Type B pancreatic cell (in vitro differentiated cells): ENCODE data around the gene FBXL19. TPM values are rescaled to one million over a fixed set of nuclear protein-coding genes. Genes with fewer than 3 reads are reported as not detected.
A peak's percentile ranks its signal among the peaks of the same experiment; 100 is the strongest.

Experiments
- DNase-seq: peaks from one replicate; pipeline ENCODE4 v3.0.0; 2021; ENCODE audit warnings: mixed read lengths; ENCODE audit not compliant: unreplicated experiment; ENCODE audit errors: extremely low spot score
- H3K27ac Mint-ChIP-seq: 2 replicates; pipeline ENCODE4 v1.8.0; 2021; ENCODE audit warnings: mild to moderate bottlenecking, mixed read lengths
- H3K27me3 Mint-ChIP-seq: 2 replicates; pipeline ENCODE4 v1.8.0; 2021; ENCODE audit warnings: mixed read lengths
- H3K36me3 Mint-ChIP-seq: 2 replicates; pipeline ENCODE4 v1.8.0; 2021; ENCODE audit warnings: mixed read lengths
- H3K4me1 Mint-ChIP-seq: one replicate; pipeline ENCODE4 v1.8.0; 2021; ENCODE audit warnings: mixed read lengths; ENCODE audit not compliant: unreplicated experiment
- H3K4me3 Mint-ChIP-seq: 2 replicates; pipeline ENCODE4 v1.8.0; 2021; ENCODE audit warnings: mild to moderate bottlenecking, mixed read lengths
- H3K9me3 Mint-ChIP-seq: 2 replicates; pipeline ENCODE4 v1.8.0; 2021; ENCODE audit warnings: mixed read lengths
- total RNA-seq: library from RNA; stranded (reverse); gene quantifications from 2 replicates; pipeline ENCODE4 v1.2.1, GENCODE V29; 2021; ENCODE audit warnings: low replicate concordance
- TF ChIP-seq, protein P1 (sequence below): fragments of 200-600 bp; sonication (generic); conservative IDR thresholded peaks from 2 replicates; pipeline ENCODE4 v1.5.0; 2021; ENCODE audit warnings: antibody characterized with exemption, mild to moderate bottlenecking

Gene FBXL19
- total RNA-seq, 1 donor from 2014 or later: 46.4 TPM

DNA sequence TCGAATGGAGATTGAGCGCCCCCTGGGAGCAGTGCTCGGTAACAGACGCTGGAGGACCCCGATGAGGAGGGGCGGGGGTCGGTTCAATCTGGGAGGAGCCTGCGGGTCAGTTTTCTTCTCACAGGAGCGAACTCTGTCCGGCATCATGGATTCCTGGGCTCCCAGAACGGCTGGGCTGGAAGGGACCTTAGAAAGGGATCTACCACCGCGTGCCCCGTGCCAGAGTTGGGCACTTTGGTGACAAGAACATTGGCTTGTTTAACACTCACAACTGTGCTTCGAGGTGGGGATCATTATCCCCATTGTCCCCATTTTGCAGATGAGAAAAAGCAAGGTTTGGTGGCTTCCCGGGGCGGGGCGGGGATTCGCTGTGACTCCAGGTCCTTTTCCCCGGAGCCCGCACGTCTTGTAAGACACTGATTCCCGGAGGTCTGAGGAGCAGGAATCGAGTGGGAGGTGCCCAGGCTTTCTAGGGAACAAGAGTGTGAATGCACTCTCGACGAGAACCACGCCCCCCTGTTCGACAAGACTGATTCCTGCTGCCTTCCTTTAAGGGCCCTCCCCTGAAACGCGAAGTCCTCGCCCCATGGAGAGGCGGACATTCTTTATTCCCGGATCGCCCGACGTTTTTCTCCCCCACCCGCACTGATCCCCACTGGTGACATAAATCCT, 1.5 kb upstream of the FBXL19 start:
- Mint-ChIP-seq H3K4me1 (peaks cover 18% of the 10 kb centered on the region), H3K27me3 (no peaks in the 10 kb centered on the region), H3K4me3 (peak overlapping the region; percentile 100), H3K27ac (peak overlapping the region; percentile 100), H3K36me3 (no peaks in the 10 kb centered on the region), H3K9me3 (no peaks in the 10 kb centered on the region)
- TF ChIP-seq, protein P1, sequence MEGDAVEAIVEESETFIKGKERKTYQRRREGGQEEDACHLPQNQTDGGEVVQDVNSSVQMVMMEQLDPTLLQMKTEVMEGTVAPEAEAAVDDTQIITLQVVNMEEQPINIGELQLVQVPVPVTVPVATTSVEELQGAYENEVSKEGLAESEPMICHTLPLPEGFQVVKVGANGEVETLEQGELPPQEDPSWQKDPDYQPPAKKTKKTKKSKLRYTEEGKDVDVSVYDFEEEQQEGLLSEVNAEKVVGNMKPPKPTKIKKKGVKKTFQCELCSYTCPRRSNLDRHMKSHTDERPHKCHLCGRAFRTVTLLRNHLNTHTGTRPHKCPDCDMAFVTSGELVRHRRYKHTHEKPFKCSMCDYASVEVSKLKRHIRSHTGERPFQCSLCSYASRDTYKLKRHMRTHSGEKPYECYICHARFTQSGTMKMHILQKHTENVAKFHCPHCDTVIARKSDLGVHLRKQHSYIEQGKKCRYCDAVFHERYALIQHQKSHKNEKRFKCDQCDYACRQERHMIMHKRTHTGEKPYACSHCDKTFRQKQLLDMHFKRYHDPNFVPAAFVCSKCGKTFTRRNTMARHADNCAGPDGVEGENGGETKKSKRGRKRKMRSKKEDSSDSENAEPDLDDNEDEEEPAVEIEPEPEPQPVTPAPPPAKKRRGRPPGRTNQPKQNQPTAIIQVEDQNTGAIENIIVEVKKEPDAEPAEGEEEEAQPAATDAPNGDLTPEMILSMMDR: peak; percentile 95
- DNase-seq: peak; percentile 98

DNA sequence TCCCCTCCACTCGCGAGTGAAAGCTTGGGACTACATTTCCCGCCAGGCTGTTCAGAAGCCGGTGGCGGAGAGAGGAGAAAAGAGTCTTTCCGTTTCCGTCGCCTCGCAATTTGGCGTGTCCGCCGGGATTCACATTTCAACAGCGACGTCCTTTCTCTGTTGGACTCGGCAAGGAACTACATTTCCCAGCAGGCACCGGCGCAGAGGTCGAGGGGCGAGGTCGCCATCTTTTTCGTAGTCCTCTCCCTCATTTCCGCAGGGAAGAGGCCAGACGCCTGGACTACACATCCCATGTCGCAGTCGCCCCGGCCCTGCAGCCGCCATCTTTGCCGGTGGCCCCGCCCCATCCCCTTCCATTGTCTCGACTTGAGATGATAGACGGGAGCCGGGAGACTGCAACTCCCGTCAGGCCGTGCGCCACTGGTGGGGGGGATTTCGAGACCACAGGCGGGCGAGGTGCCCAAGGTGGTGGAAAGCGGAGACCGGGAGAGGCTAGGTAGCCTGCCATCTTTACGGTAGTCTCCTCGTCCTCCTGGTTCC, 882 bp upstream of the FBXL19 start:
- no peaks in the 10 kb centered on the region for H3K27me3 Mint-ChIP-seq
- peak overlapping the region; percentile 100 for H3K4me3 Mint-ChIP-seq
- peak; percentile 100 for DNase-seq
- H3K36me3 Mint-ChIP-seq: no peaks in the 10 kb centered on the region
- H3K4me1 Mint-ChIP-seq: peaks cover 20% of the 10 kb centered on the region
- no peaks in the 10 kb centered on the region for H3K9me3 Mint-ChIP-seq
- peak overlapping the region; percentile 100 for H3K27ac Mint-ChIP-seq
- TF ChIP-seq, protein P1: no peak

DNA sequence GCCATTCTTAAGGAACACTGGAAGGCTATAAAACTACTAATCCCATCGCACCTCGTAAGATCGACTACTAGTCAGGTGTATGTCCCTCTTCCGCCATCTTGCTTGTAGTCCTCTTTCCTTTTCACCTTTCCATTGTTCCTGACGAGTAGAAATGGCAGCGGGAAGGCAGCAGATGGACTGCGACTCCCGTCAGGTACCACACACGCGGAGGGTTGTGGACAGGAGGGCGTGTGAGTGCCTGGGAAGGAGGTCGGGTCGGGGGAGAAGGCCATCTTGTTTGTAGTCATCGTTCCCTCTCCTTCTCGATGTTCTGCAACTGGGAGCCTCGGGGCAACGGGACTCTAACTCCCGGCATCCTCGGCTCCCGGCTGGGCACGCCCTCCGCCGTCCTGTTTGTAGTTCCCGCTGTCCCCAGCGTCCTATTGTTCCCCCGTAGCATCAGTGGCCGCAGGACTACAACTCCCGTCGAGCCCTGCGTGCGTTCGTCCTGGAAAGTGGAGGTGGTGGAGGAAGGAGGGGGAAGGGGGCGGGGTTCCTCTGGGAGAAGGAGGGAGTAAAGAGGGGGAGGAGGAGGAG, 324 bp upstream of the FBXL19 start:
- Mint-ChIP-seq H3K9me3 (no peaks in the 10 kb centered on the region), H3K36me3 (no peaks in the 10 kb centered on the region), H3K27me3 (no peaks in the 10 kb centered on the region), H3K27ac (peak overlapping the region; percentile 100), H3K4me3 (peak overlapping the region; percentile 100), H3K4me1 (peaks cover 20% of the 10 kb centered on the region)
- DNase-seq: peak; percentile 97
- TF ChIP-seq, protein P1: no peak

DNA sequence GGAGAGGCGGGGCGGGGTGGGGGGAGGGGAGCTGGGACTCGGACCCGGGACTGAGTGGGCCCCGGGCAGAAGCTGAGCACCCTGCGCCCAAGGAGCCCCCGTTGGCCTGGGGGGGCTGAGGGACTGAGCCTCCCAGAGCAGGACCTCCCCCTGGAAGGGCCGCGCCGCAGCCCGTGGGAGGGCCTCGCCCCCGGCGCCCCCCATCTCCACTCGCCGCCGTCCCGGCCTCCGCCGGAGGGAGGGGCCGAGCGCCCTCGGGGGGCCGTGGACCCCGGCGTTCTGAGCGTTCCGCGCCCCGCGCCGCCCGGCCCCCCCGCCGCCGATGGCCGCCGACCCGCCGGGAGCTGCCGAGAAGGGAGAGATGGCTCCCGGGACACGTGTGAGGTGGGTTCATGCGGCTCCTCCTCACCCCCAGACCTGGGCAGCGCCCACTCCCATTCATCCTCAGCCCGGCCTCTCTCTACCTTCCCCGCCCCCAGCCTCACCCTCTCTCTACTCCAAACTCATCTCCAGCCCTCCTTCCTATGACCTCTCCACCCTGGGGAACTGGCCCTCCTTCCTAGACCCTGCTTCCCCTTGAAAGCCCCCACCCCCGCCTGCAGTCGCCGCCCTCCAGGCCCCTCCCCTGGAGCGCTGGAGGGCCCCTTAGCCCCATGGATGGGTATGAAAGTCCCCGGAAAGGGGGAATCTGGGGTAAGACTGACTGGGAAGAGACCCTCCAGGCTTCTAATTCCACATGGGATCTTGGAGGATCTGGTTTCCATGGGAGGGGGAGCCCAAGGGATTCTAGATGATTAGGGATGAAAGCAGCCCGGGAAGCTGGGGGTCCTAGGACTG, 922 bp downstream of the FBXL19 start:
- H3K9me3 Mint-ChIP-seq: no peaks in the 10 kb centered on the region
- DNase-seq: no peak
- H3K27ac Mint-ChIP-seq: peak overlapping the region; percentile 82
- H3K4me3 Mint-ChIP-seq: peak overlapping the region; percentile 86
- TF ChIP-seq, protein P1: no peak
- no peaks in the 10 kb centered on the region for H3K27me3 Mint-ChIP-seq
- no peaks in the 10 kb centered on the region for H3K36me3 Mint-ChIP-seq
- H3K4me1 Mint-ChIP-seq: peaks cover 20% of the 10 kb centered on the region

DNA sequence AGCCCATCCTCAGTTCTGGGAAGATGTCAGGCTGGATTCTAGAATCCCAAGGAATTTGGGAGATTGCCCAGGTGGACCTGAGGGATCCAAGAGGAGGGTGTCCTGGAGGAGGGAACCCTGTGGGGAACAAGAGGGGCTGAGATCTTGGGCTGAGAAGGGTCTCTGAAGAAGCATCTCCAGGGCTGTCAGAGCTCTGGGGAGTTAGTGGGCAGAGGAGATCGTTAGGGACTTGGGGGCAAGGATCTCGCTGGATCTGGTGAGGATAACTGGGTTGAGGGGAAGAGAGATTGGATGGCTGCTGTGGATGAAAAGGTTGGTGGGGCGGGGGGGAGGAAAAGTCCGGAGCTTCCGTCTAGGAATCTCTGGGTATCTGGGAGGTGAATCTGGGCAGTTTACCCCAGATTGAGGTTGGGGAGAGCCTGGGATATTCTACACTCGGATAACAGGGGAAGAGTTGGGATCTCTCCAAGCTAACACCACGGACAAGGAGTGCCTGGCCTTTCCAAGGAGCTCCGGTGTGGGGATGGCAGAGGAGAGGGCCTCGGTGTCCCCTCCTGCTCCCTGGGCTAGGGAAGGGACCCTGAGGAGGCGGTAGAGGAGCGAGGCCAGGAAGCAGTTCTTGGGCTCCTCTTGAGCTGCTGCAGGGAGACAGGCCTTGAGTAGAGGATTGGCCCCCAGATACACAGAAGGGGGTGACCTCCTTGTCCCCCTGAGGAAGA, 1.7 kb downstream of the FBXL19 start:
- DNase-seq: no peak
- H3K4me3 Mint-ChIP-seq: peak overlapping the region; percentile 86

More for the DNA sequence above, 1.7 kb downstream of the FBXL19 start:
- peak overlapping the region; percentile 82 for H3K27ac Mint-ChIP-seq
- H3K4me1 Mint-ChIP-seq: peaks cover 20% of the 10 kb centered on the region
- H3K36me3 Mint-ChIP-seq: no peaks in the 10 kb centered on the region
- TF ChIP-seq, protein P1: no peak
- no peaks in the 10 kb centered on the region for H3K27me3 Mint-ChIP-seq
- no peaks in the 10 kb centered on the region for H3K9me3 Mint-ChIP-seq
